NCI-H1048 (cell line): Measurements from ENCODE around the gene ADGRV1.

Experiments used
- DNase-seq: peaks from one replicate; lab custom pipeline; 2025; lab: John Stamatoyannopoulos, UW

ADGRV1 gene

DNA sequence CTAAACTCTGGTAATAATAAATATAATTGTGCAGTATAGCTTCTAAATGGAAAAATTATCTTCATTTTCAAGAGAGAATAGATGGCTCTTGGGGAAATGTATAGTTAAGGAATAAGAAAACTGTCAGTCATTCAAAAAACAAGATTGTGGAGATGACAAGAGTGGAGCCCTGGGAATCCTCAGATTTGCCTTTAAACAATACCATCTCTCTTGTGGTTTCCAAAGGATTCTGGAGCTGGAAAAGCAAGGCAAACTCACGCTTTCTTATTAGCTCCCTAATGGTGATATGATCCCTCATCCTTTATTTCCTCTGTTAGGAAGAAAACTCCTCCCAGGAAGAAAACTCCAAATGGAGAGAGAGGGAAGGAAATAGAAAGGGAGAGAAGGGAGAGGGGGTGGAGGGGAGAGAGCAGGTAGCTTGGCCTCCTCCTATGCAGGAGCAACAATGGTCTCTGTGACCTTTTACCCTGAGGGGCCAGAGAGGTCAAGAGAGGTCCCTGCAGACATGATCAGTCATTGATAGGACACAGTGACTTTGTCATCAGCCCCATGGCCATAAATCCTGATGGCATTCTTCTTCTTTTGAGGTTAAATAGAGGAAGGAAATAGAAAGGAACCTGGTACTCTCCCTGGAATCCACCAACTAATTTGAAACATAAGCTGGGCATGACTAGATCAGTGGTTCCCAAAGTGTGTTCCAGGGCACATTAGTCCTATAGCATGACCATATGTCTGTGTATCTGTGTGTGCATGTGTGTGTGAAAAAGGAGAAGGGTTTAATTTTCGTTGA lies 512.4 kb downstream of the ADGRV1 start:
- no peak for DNase-seq

DNA sequence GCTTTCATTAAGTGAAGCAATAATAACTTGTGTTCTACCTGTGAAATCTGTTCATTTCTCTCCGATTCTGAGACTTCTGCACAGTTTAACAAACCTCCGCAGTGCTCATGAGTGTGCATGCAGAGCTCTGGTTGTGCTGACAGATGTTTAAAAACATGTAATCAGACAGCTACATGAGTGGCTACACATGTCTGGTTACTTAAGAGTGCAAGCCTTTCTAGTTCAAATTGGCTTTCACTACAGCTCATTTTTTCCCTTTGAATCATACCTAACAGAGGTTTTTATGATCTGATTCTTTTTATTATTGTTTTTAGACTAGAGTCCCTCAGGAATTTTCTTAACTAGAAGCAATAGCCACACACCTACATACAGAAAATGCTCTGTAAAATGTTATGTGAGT lies 514.3 kb downstream of the ADGRV1 start:
- DNase-seq: no peak

DNA sequence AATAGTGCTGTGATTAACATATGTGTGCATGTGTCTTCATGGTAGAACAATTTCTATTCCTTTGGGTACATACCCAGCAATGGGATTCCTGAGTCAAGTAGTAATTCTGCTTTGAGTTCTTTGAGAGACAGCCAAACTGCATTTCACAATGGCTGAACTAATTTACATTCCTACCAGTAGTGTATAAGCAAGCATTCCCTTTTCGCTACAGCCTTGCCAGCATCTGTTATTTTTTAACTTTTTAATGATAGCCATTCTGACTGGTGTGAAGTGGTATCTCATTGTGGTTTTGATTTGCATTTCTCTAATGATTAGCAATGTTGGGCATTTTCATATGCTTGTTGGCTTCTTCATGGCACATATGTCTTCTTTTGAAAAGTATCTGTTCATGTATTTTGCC lies 516.0 kb downstream of the ADGRV1 start:
- DNase-seq: no peak

DNA sequence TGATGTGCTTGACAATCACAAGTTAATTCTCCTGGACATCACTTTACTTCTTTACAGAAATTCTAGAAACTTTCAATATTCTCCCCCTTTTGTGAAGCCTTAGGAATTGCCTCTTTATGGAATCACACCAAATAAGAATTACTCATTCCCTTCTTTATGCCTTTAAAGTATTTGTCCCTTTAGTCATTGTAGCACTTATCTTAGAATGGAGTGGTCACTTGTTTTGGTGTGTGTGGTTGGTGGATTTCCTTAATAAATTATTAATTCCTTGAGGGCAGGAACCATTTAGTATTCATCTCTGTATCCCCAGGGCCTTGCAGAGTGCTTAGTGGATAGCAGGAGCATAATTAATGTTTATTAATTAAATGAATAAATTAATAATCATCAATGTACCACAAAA lies 517.5 kb downstream of the ADGRV1 start:
- DNase-seq: no peak

DNA sequence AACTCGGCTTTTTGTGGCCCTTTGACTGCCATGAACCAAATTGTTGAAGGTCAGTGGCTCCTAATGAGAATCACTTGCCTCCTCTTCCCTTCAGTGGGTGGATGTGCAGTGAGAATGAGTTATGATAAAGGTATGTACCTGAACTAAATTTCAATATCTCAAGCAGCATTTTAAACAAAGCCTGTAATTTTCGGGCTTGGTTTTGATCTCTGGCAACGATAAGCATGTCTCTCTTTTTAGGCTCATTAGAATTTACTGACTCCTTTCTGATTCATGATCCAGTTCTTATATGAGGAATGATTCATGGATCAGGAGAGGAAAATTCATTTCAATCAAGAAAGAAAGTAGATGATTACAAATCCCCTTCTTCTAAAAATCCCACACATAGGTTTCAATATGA lies 519.0 kb downstream of the ADGRV1 start:
- no peak for DNase-seq

DNA sequence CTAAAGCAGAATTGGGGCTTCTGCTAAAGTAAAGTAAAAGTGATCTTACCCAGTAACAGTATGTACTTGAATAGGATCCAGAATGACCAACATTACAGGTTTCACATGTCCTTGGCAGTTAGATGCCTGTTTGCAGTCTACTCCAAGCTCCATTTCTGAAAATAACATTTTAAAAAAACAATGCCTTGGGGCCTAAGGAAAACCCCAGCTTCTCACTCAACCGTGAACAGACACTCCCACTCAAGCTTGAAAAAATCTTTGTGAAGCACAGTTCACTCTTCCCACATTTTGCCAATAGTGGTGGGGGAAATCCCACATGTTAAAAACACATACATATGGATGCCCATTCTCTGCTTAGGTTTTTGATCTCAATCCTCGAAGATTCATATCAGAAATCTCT lies 520.4 kb downstream of the ADGRV1 start:
- DNase-seq: no peak

DNA sequence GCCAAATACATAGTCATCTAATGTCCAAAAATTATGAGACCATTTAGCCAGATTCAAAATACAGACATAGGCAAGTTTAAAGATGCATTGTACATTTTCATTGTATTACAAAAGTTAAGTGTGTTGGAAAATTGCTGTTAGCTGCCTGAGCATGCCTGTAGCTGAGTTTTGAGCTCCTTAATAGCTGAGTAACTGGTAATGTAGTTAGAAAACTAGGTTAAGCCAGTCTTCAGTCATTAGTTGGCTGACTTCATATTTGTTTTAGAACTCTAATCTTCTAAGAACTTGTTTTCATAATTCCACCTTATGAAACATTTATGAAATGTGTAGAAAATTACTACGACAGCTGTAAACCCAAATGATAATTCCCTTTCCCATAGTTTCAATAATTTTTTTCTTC lies 531.2 kb downstream of the ADGRV1 start:
- DNase-seq: no peak

DNA sequence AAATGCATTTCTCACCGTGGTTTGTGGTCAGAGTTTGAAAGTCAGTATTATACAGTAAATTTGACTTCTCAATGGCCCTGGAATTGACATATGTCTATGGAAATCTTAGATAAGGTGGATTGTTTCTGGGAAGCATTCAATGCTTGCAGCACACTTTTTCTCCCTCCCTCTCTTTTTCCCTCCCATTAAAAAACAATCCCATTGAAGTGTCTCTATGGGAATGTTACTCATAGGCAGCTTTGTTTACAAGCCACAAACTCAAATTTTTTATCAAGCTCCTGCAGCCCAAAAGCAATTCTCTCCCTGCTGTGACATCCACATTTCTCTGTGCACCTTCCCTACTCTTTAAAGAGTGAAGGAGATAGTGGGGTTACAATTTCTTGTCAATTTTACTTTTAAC lies 532.4 kb downstream of the ADGRV1 start:
- no peak for DNase-seq

DNA sequence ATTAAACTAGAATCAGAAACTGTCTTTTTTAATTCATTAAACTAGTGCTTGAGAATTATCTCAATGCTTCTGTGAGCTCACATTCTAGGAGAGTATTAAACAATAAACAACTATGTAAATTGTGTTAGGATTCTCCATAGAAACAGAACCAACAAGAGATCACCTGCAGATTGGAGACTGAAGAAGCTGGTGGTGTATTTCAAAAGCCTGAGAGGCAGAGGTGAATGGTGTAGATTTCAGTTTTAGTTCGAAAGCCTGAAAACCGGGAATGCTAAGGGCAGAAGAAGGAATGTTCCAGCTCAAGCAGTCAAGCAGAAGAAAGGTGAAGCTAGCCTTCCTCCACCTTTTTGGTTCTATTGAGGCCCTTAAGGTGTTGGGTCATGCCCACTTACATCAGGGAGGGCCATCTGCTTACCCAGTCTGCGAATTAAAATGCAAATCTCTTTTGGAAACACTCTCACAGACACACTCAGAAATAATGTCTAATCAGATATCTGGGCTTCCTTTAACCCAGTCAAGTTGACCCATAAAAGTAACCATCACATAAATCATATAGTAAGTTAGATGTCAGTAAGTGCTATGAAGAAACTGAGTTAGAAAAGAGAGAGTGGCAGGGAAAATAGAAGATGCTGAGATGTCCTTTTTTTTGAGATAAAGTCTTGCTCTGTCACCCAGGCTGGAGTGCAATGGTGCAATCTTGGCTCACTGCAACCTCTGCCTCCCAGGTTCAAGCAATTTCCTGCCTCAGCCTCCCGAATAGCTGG lies 533.1 kb downstream of the ADGRV1 start:
- no peak for DNase-seq

DNA sequence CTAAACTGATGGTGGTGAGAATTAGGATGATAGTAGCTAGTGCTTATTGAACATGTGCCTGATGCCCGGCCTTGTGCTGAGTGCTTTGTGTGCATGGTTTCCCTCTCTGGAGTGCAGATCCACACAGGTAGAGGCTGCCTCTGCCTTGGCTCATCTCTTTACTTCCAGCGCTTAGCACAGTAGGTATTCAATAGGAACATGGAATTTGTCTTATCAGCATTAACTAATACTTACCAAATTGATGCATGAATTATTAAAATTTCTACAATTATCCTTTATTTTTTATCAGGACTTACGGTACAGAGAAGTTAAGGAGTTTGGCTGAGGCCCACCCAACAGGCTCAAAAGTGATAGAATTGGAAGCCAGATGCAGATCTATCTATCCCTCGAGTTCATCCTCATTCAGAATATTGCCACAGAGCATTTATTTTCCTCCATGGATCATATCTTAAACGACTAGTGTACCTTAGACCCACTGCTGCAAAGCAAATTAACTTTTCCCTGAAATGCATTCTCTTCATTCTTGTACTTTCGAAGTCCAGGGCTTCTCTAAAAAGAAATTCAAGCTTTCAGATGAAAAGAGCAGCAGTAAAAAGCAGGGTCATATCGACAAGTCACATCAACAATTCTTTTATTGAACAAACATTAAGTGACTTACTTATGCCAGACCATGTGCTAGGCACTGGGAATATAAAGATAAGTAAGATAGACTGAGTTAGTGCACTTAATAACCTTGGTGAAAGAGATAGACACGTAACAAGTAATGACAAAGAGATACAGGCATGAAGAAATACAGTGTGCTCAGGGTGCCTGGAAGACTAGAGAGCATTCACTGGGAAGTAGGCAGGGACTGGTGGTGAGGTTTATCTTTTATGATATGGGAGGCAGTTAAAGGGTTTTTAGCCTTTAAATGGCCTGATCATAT lies 534.5 kb downstream of the ADGRV1 start:
- no peak for DNase-seq

DNA sequence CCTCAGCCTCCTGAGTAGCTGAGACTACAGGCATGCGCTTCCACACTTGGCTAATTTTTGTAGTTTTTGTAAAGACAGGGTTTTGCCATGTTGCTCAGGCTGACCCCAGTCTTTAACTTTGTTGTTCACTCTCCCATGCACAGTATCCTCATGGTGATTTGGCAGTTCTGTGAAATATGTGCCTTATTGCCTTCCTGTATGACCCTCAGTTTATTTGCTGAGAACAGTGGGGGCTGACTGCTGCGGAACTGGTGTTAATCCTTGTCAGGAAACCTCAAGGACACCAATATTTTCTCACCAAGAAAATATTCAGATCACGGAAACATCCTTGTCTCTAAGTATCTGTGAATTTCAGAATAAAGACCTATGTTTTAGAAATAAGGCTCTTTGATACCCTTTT lies 536.7 kb downstream of the ADGRV1 start:
- no peak for DNase-seq

DNA sequence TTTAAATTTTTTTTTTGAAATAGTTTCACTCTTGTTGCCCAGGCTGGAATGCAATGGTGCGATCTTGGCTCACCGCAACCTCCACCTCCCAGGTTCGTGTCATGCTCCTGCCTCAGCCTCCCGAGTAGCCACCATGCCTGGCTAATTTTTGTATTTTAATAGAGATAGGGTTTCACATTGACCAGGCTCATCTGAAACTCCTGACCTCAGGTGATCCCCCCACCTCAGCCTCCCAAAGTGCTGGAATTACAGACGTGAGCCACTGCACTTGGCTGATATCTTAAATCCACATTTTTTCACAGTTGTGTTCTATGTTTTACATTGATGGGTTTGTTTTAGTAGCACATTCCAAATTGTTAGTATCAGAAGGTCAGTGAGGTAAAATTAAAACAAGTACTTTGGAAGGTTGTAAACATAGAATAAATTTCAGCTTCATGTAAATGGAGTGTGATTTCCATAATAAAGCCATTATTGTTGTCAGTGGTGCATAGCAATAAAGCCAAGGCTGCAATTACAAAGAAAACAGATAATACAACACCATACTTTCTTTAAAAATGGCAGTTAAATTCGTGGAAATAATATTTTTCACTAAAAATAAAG lies 537.3 kb downstream of the ADGRV1 start:
- DNase-seq: no peak

DNA sequence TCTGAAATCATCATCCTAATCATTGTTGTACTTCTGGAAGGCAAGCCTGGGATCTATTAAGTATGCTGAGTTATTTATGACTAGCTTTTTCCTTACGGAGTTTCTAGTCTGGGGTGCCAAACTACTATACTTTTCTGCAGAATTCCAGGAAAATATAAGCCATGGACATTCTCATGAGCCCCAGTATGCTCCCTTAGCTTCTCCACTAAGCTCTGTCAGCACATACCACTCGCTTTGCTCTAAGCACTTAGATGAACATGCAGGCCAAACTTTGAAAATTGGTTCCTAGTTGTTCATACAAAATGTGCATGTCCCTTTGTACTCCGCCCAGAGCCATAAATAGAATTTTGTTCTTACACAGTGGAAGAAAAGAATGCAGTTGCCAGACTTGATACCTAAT lies 539.9 kb downstream of the ADGRV1 start:
- DNase-seq: no peak

DNA sequence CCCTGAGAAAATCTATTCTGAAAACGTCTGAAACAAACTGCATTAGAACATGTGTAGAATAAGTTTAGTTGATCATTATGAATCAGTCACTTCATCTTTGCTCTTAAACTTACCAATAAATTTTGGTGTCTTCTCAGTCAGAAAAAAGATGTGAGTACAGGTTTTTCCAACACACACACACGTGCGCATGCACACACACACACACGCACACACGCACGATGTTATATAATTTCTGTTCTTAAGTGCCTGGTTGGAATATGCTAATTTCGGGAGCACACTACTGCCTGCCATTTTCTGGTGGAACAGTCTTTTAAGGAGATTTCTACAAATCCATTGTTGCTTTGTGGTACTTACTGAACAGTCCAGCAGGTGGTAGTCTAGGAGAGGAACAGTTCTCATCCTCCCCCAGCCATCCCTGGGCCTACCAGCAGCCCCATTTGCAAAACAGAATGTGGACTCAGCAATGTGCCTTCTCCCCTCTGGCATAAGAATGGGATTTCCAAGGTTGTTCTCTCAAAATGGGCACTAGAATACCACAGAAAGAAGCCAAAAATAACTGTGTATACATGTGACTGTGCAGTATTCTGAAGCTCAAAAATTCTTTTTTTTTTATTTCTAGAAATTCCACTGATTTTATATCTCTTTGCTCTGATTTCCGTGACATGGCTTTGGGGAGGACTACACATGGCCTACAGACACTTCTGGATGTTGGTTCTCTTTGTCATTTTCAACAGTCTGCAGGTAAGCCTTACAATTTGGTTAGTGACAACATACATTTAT lies 543.2 kb downstream of the ADGRV1 start:
- no peak for DNase-seq

DNA sequence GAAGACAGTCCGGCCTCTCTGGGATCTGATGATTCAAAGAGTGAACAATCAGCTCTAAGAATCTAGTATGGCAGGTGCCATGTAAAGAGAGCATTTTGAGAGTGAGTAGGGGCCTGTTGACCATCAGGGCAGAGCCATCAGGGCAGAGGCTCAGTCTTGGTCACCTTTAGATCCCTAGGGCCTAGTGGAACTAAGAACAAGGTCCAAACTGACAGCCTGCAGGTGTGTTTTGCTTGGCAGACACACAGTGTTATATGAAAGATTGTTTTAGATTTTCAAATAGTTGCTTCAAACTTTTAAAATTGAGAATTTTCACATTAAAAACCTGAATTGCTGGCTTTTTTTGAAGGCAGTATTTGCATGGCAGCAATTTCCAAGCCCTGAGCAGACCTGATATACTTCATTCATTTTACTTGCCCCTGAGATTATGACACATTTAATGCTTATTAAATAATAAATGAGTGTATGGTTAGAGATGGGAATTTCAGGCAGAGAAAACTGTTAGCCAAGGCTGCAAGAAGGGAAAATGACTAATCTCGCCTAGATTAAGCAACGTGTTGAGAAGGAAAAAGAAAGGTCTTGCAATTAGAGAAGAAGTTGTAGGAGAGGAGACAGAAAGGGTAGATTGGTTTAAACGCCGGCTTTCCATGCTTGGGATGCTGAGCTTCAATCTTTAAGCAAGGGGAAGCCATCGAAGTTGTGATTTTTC lies 544.9 kb downstream of the ADGRV1 start:
- DNase-seq: no peak

DNA sequence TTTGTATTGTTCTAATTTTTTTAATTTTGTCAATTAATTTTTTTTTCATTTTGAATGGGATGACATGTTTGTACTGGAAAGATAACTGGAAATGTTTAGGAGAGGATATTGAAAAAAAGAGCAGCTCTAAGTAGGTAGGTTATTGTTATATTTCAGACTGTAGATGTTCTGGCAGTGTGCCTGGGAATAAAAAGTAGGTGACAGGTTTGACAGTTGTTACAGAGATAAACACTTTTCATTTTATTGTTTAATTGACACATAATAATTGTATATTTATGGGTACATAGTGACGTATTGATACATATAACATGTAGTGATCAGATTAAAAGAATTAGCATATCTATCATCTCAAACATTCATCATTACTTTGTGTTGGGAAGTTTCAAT lies 545.5 kb downstream of the ADGRV1 start:
- DNase-seq: no peak

DNA sequence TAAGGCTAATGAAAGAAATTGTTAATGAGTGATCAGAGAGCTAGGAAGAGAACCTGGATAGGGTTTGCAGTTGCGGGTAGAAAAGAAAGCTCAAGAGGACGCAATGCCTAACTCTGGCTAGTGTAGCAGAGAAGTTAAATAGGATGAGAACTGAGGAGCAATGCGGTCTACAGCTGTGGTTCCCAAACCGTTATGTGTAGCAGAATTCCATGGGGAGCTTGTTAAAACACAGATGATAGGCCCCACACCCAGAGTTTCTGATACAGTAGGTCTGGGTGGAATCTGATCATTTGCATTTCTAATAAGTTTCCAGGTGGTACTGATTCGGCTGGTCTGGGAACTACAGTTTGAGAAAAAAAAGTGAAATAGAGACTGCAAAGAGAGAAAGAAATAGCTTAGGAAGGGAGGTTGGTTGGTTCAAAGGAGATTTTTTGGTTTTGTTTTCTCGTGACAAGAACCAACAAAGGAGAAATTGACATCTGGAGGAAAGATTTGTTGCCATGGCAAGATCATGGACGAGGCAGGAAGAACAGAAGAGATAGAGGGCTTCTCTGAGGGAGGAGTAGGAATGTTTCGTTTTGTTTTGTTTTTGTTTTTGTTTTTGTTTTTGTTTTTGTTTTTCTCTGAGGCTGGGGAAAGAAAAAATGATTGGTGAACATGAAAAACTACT lies 548.4 kb downstream of the ADGRV1 start:
- no peak for DNase-seq

DNA sequence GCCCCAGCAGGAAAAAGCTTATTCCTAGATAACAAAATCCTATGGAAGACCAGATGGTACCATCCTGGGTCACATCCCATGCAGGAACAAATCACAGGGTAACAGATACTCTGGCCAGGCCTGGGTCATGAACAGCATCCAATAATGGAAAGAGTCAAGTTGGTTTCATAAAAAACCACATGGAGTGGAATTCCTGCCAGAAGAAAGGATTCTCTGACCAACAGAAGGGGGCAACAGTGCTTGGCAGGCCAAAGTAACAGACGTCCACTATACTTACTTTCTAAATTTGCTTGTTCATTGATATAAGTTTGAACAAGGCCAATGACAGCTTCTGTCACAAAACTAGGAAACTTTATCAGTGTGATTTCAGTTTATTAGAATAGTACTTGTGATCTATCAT lies 551.0 kb downstream of the ADGRV1 start:
- DNase-seq: no peak

DNA sequence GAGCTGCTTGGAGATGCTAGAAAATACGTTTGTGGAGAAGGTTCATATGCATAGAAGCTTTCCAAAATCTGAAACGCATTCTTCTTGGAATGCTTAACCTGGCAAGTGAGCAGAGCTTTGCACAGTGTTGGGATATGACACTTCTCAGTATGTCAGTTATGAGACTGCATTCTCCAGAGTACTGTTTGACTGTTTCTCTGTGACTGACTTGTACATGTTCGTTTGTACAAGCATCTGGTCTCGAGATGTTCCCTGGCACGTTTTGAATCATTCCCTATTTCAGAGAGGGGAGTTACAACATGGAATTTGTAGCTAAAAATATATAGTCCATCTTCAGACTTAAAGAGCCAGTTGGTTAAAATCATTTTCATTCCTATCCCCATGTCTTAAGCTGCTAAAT lies 552.1 kb downstream of the ADGRV1 start:
- DNase-seq: no peak
